K562 (cell line): ENCODE data around the gene DAGLB. TPM values are rescaled to one million over a fixed set of nuclear protein-coding genes. Genes with fewer than 3 reads are reported as not detected.

Experiments used
- polyA plus RNA-seq, 8 experiments: library from polyadenylated mRNA; depleted of rRNA in 4 of 8; stranded (reverse) in 5 of 8; unstranded in 3 of 8; fragments of >200 nt; fragmentation: Nextera tagmentation in 2 of 8; fragmentation: Illumina TruSeq in 1 of 8; extraction: Ambion mirVana in 2 of 8; extraction: Trizol in 1 of 8; gene quantifications; 2 replicates each; pipeline versions ENCODE4 v1.2.1 to v1.2.3, GENCODE V29; 2011 to 2014; ENCODE audit warnings: inconsistent platforms in 1 of 8, missing spikeins in 1 of 8
- total RNA-seq, 7 experiments: library from RNA; depleted of rRNA in 6 of 7; stranded (reverse); fragments of >200 nt in 6 of 7; fragmentation: Illumina TruSeq in 2 of 7; extraction: Trizol in 2 of 7; gene quantifications; 2 replicates each; pipeline versions ENCODE4 v1.2.1 to v1.2.3, GENCODE V29; 2011 to 2021; ENCODE audit warnings: low replicate concordance in 1 of 7
- TF ChIP-seq, protein P1 (sequence below), 2 experiments: fragments of 450-650 bp; formaldehyde crosslinking in 1 of 2; IDR thresholded peaks; 2 replicates each; pipeline versions ENCODE4 v1.4.0 to v1.6.1; 2014 to 2020; ENCODE audit warnings: mild to moderate bottlenecking in 2 of 2, borderline replicate concordance in 1 of 2, low read depth in 1 of 2
- TF ChIP-seq, protein P2 (sequence below): fragments of 200-600 bp; sonication (generic); IDR thresholded peaks from one replicate; pipeline ENCODE4 v1.6.1; 2012; ENCODE audit warnings: mild to moderate bottlenecking, low read depth, low read length, inconsistent platforms
- TF ChIP-seq, protein P3 (sequence below): fragments of 250-450 bp; sonication (Bioruptor Pico); IDR thresholded peaks from 2 replicates; pipeline ENCODE4 v1.4.0; 2020; ENCODE audit warnings: mild to moderate bottlenecking

DAGLB gene
- total and polyA plus RNA-seq, 9 of the 15 experiments (the other 6 are each of a cell fraction or from before 2014, with no cell fraction given): 0.92 to 16.4 (median 9.3) TPM

DNA sequence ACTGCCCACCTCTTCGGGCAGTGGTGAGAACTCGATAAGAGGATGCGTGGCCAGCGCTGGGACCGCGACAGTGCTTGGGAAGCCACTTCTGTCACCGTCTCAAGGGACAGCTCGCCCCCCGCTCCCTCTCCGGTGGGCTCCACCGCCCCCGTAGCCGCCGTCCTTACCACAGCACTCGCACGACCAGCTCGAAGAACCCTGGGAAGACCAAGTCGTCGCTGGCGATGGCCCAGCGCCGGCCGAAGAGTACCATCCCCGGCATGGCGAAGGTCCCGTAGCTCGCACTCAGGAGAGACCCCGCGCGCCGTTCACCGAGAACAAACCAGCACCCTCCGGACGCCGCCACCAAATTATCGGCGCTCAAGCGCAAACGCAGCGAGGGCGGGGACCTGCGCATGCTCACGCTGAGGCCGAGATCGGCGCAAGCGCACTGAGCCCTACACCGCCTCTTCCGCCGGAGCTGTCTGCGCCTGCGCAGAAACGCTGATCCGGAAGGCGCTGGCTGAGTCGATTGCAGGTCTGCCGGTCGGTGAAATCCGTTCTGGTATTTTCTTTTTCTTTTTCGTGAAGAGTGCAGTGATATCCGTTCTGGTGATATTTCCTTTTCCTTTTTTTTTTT lies at the start of gene DAGLB (continued):
- TF ChIP-seq, protein P1, sequence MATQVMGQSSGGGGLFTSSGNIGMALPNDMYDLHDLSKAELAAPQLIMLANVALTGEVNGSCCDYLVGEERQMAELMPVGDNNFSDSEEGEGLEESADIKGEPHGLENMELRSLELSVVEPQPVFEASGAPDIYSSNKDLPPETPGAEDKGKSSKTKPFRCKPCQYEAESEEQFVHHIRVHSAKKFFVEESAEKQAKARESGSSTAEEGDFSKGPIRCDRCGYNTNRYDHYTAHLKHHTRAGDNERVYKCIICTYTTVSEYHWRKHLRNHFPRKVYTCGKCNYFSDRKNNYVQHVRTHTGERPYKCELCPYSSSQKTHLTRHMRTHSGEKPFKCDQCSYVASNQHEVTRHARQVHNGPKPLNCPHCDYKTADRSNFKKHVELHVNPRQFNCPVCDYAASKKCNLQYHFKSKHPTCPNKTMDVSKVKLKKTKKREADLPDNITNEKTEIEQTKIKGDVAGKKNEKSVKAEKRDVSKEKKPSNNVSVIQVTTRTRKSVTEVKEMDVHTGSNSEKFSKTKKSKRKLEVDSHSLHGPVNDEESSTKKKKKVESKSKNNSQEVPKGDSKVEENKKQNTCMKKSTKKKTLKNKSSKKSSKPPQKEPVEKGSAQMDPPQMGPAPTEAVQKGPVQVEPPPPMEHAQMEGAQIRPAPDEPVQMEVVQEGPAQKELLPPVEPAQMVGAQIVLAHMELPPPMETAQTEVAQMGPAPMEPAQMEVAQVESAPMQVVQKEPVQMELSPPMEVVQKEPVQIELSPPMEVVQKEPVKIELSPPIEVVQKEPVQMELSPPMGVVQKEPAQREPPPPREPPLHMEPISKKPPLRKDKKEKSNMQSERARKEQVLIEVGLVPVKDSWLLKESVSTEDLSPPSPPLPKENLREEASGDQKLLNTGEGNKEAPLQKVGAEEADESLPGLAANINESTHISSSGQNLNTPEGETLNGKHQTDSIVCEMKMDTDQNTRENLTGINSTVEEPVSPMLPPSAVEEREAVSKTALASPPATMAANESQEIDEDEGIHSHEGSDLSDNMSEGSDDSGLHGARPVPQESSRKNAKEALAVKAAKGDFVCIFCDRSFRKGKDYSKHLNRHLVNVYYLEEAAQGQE (IDR thresholded peaks at IDR 0.05; ENCODE audit: borderline replicate concordance): peak; percentile 82
- TF ChIP-seq, protein P1 (CRISPR knock-in tag; IDR thresholded peaks at IDR 0.05; ENCODE audit: low read depth): no peak
- TF ChIP-seq, protein P2, sequence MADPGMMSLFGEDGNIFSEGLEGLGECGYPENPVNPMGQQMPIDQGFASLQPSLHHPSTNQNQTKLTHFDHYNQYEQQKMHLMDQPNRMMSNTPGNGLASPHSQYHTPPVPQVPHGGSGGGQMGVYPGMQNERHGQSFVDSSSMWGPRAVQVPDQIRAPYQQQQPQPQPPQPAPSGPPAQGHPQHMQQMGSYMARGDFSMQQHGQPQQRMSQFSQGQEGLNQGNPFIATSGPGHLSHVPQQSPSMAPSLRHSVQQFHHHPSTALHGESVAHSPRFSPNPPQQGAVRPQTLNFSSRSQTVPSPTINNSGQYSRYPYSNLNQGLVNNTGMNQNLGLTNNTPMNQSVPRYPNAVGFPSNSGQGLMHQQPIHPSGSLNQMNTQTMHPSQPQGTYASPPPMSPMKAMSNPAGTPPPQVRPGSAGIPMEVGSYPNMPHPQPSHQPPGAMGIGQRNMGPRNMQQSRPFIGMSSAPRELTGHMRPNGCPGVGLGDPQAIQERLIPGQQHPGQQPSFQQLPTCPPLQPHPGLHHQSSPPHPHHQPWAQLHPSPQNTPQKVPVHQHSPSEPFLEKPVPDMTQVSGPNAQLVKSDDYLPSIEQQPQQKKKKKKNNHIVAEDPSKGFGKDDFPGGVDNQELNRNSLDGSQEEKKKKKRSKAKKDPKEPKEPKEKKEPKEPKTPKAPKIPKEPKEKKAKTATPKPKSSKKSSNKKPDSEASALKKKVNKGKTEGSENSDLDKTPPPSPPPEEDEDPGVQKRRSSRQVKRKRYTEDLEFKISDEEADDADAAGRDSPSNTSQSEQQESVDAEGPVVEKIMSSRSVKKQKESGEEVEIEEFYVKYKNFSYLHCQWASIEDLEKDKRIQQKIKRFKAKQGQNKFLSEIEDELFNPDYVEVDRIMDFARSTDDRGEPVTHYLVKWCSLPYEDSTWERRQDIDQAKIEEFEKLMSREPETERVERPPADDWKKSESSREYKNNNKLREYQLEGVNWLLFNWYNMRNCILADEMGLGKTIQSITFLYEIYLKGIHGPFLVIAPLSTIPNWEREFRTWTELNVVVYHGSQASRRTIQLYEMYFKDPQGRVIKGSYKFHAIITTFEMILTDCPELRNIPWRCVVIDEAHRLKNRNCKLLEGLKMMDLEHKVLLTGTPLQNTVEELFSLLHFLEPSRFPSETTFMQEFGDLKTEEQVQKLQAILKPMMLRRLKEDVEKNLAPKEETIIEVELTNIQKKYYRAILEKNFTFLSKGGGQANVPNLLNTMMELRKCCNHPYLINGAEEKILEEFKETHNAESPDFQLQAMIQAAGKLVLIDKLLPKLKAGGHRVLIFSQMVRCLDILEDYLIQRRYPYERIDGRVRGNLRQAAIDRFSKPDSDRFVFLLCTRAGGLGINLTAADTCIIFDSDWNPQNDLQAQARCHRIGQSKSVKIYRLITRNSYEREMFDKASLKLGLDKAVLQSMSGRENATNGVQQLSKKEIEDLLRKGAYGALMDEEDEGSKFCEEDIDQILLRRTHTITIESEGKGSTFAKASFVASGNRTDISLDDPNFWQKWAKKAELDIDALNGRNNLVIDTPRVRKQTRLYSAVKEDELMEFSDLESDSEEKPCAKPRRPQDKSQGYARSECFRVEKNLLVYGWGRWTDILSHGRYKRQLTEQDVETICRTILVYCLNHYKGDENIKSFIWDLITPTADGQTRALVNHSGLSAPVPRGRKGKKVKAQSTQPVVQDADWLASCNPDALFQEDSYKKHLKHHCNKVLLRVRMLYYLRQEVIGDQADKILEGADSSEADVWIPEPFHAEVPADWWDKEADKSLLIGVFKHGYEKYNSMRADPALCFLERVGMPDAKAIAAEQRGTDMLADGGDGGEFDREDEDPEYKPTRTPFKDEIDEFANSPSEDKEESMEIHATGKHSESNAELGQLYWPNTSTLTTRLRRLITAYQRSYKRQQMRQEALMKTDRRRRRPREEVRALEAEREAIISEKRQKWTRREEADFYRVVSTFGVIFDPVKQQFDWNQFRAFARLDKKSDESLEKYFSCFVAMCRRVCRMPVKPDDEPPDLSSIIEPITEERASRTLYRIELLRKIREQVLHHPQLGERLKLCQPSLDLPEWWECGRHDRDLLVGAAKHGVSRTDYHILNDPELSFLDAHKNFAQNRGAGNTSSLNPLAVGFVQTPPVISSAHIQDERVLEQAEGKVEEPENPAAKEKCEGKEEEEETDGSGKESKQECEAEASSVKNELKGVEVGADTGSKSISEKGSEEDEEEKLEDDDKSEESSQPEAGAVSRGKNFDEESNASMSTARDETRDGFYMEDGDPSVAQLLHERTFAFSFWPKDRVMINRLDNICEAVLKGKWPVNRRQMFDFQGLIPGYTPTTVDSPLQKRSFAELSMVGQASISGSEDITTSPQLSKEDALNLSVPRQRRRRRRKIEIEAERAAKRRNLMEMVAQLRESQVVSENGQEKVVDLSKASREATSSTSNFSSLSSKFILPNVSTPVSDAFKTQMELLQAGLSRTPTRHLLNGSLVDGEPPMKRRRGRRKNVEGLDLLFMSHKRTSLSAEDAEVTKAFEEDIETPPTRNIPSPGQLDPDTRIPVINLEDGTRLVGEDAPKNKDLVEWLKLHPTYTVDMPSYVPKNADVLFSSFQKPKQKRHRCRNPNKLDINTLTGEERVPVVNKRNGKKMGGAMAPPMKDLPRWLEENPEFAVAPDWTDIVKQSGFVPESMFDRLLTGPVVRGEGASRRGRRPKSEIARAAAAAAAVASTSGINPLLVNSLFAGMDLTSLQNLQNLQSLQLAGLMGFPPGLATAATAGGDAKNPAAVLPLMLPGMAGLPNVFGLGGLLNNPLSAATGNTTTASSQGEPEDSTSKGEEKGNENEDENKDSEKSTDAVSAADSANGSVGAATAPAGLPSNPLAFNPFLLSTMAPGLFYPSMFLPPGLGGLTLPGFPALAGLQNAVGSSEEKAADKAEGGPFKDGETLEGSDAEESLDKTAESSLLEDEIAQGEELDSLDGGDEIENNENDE: no peak
- TF ChIP-seq, protein P3, sequence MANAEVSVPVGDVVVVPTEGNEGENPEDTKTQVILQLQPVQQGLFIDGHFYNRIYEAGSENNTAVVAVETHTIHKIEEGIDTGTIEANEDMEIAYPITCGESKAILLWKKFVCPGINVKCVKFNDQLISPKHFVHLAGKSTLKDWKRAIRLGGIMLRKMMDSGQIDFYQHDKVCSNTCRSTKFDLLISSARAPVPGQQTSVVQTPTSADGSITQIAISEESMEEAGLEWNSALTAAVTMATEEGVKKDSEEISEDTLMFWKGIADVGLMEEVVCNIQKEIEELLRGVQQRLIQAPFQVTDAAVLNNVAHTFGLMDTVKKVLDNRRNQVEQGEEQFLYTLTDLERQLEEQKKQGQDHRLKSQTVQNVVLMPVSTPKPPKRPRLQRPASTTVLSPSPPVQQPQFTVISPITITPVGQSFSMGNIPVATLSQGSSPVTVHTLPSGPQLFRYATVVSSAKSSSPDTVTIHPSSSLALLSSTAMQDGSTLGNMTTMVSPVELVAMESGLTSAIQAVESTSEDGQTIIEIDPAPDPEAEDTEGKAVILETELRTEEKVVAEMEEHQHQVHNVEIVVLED (CRISPR knock-in tag): peak; percentile 47
